ENCODE results near the gene LRTM2. TPM values are rescaled to one million over a fixed set of nuclear protein-coding genes. Genes with fewer than 3 reads are reported as not detected.

The LRTM2 gene
- total and polyA plus RNA-seq, 4 donors = not detected

DNA sequence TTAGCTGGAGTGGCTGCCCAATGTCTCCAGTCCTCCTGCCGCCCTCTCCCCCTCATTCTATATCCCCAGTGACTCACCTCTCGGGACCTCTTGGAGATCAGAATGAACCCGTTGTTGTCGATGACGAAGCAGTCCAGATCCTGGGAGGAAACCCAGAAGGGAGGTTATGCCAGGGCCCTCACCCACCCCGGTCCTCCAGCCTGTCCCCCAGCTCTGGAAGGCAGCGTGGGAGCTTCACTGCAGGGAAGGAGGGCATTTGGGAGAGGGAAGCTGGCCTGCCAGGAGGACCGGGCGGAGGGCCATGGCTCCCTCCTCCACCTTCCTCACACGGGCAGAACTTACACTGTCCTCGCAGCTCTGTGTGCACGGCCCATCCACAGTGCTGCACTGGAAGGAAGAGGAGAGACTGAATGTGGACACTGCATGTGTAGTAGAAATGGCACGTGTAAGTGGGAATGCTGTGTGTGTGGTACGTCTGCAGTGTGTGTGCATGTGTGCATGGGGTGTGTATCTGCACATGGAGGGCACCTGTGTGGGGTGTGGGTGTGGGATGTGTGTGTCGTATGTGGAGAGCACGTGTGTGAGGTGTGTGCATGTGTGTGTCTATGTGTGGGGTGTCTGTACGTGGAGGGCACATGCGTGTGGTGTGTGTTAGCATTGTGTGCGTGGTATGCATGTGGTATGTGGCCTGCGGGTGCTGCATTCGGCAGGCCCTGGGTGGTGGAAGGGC, 10.0 kb upstream of the LRTM2 start:
- TF ChIP-seq, protein P1, sequence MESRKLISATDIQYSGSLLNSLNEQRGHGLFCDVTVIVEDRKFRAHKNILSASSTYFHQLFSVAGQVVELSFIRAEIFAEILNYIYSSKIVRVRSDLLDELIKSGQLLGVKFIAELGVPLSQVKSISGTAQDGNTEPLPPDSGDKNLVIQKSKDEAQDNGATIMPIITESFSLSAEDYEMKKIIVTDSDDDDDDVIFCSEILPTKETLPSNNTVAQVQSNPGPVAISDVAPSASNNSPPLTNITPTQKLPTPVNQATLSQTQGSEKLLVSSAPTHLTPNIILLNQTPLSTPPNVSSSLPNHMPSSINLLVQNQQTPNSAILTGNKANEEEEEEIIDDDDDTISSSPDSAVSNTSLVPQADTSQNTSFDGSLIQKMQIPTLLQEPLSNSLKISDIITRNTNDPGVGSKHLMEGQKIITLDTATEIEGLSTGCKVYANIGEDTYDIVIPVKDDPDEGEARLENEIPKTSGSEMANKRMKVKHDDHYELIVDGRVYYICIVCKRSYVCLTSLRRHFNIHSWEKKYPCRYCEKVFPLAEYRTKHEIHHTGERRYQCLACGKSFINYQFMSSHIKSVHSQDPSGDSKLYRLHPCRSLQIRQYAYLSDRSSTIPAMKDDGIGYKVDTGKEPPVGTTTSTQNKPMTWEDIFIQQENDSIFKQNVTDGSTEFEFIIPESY (IDR thresholded peaks at IDR 0.05) = no peak
- TF ChIP-seq FOXA1 (IDR thresholded peaks at IDR 0.05) (no peak), RAD21 (IDR thresholded peaks at IDR 0.05) (no peak), JUND (IDR thresholded peaks at IDR 0.05) (no peak), NR2F2 (IDR thresholded peaks at IDR 0.05) (no peak), HNF4G (IDR thresholded peaks at IDR 0.05) (no peak), RXRA (IDR thresholded peaks at IDR 0.05) (no peak), FOXA2 (IDR thresholded peaks at IDR 0.05) (no peak), EGR1 (IDR thresholded peaks at IDR 0.05; ENCODE audit: low read depth in 2 of 2) (no peak), SP1 (IDR thresholded peaks at IDR 0.05) (no peak), TAF1 (conservative IDR thresholded peaks at IDR 0.05) (no peak), YY1 (IDR thresholded peaks at IDR 0.05) (no peak), GABPA (IDR thresholded peaks at IDR 0.05 in 1 of 2, conservative IDR thresholded peaks at IDR 0.05 in 1 of 2) (no peak), HNF4A (conservative IDR thresholded peaks at IDR 0.05) (no peak)
- TF ChIP-seq, protein P2, sequence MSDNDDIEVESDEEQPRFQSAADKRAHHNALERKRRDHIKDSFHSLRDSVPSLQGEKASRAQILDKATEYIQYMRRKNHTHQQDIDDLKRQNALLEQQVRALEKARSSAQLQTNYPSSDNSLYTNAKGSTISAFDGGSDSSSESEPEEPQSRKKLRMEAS (IDR thresholded peaks at IDR 0.05) = no peak
- TF ChIP-seq, protein P3, sequence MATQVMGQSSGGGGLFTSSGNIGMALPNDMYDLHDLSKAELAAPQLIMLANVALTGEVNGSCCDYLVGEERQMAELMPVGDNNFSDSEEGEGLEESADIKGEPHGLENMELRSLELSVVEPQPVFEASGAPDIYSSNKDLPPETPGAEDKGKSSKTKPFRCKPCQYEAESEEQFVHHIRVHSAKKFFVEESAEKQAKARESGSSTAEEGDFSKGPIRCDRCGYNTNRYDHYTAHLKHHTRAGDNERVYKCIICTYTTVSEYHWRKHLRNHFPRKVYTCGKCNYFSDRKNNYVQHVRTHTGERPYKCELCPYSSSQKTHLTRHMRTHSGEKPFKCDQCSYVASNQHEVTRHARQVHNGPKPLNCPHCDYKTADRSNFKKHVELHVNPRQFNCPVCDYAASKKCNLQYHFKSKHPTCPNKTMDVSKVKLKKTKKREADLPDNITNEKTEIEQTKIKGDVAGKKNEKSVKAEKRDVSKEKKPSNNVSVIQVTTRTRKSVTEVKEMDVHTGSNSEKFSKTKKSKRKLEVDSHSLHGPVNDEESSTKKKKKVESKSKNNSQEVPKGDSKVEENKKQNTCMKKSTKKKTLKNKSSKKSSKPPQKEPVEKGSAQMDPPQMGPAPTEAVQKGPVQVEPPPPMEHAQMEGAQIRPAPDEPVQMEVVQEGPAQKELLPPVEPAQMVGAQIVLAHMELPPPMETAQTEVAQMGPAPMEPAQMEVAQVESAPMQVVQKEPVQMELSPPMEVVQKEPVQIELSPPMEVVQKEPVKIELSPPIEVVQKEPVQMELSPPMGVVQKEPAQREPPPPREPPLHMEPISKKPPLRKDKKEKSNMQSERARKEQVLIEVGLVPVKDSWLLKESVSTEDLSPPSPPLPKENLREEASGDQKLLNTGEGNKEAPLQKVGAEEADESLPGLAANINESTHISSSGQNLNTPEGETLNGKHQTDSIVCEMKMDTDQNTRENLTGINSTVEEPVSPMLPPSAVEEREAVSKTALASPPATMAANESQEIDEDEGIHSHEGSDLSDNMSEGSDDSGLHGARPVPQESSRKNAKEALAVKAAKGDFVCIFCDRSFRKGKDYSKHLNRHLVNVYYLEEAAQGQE (IDR thresholded peaks at IDR 0.05) = no peak
- TF ChIP-seq, protein P4, sequence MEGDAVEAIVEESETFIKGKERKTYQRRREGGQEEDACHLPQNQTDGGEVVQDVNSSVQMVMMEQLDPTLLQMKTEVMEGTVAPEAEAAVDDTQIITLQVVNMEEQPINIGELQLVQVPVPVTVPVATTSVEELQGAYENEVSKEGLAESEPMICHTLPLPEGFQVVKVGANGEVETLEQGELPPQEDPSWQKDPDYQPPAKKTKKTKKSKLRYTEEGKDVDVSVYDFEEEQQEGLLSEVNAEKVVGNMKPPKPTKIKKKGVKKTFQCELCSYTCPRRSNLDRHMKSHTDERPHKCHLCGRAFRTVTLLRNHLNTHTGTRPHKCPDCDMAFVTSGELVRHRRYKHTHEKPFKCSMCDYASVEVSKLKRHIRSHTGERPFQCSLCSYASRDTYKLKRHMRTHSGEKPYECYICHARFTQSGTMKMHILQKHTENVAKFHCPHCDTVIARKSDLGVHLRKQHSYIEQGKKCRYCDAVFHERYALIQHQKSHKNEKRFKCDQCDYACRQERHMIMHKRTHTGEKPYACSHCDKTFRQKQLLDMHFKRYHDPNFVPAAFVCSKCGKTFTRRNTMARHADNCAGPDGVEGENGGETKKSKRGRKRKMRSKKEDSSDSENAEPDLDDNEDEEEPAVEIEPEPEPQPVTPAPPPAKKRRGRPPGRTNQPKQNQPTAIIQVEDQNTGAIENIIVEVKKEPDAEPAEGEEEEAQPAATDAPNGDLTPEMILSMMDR (IDR thresholded peaks at IDR 0.05; ENCODE audit: low read depth, low read length, missing input control) = no peak
- TF ChIP-seq, protein P5, sequence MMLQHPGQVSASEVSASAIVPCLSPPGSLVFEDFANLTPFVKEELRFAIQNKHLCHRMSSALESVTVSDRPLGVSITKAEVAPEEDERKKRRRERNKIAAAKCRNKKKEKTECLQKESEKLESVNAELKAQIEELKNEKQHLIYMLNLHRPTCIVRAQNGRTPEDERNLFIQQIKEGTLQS (IDR thresholded peaks at IDR 0.05) = no peak
- H3K9me3 ChIP-seq (ENCODE audit: control insufficient read depth in 4 of 4, low read length in 3 of 4) = no peaks in the 10 kb centered on the region
- H3K4me1 ChIP-seq (ENCODE audit: control insufficient read depth in 4 of 4, insufficient read depth in 4 of 4, low read length in 3 of 4) = no peaks in the 10 kb centered on the region
- WGBS = 93% methylated on average over 21 of the region's 21 CpGs
- no peak for DNase-seq (ENCODE audit: low spot score)
- no peaks in the 10 kb centered on the region for H3K27me3 ChIP-seq (ENCODE audit: control insufficient read depth in 4 of 4, insufficient read depth in 4 of 4, low read length in 3 of 4)
- no peak overlapping the region for H3K4me3 ChIP-seq (ENCODE audit: low read depth in 1 of 3, low read length in 3 of 3)
- H3K9ac ChIP-seq (ENCODE audit: low read depth in 1 of 2, low read length in 2 of 2) = no peak overlapping the region
- no peak overlapping the region for H3K27ac ChIP-seq (ENCODE audit: low read depth in 1 of 2, low read length in 2 of 2)
- H3K36me3 ChIP-seq (ENCODE audit: control insufficient read depth in 4 of 4, insufficient read depth in 3 of 4, low read depth in 1 of 4, low read length in 3 of 4) = no peaks in the 10 kb centered on the region

Measured in liver (tissue), 9 donors.